Measurements from ENCODE around the gene RHOT2.

Gene RHOT2

GRCh38 chr16:722835-723633 is 55.1 kb downstream of the RHOT2 start:
- H3K4me3 ChIP-seq (ENCODE audit: low read depth, low read length): no peak overlapping the region
- no peak for TF ChIP-seq CTCF (IDR thresholded peaks at IDR 0.05; ENCODE audit: insufficient read depth, low read depth, low read length, missing control alignments)
- DNase-seq (ENCODE audit: low read depth): no peak

- no peak for TF ChIP-seq CTCF (IDR thresholded peaks at IDR 0.05; ENCODE audit: insufficient read depth, low read depth, low read length, missing control alignments)
- H3K4me3 ChIP-seq (ENCODE audit: low read depth, low read length): no peak overlapping the region
- no peak for DNase-seq (ENCODE audit: low read depth)
Measured at GRCh38 chr16:723695-724094, 55.8 kb downstream of the RHOT2 start.
